HEK293 (cell line): ENCODE data around the gene ZNF438.

Experiments used
- CTCF ChIA-PET: fragments of 350-600 bp; formaldehyde crosslinking; extraction: SDS; loops from one replicate; lab custom pipeline; 2021; ENCODE audit warnings: antibody characterized with exemption; lab: Yijun Ruan, JAX
- POLR2A ChIA-PET: fragments of 300-600 bp; formaldehyde crosslinking; extraction: SDS; loops from one replicate; lab custom pipeline; 2020; ENCODE audit warnings: antibody characterized with exemption, inconsistent platforms; lab: Yijun Ruan, JAX
- H3K27ac ChIP-seq: fragments of 200-500 bp; sonication (Bioruptor generic); 2 replicates; pipeline ENCODE4 v1.5.1; 2014; ENCODE audit warnings: low read depth, low read length, control low read depth, inconsistent platforms; ENCODE audit errors: extremely low read depth
- H3K36me3 ChIP-seq, 2 experiments: fragments of 200-500 bp in 1 of 2; sonication (Bioruptor generic) in 1 of 2; 1 replicate in 1 of 2; 2 replicates in 1 of 2; pipeline ENCODE4 v1.5.1; 2014 to 2017; ENCODE audit warnings: inconsistent platforms in 2 of 2, low read length in 2 of 2; ENCODE audit not compliant: control insufficient read depth in 2 of 2, insufficient read depth in 1 of 2
- H3K4me1 ChIP-seq: fragments of 200-500 bp; sonication (Bioruptor generic); 2 replicates; pipeline ENCODE4 v1.5.1; 2014; ENCODE audit warnings: mild to moderate bottlenecking, low read length, inconsistent platforms; ENCODE audit not compliant: control insufficient read depth, insufficient read depth
- H3K4me3 ChIP-seq: 2 replicates; pipeline ENCODE4 v1.5.1; 2011; ENCODE audit warnings: low read depth, mild to moderate bottlenecking, control low read depth, low read length, moderate library complexity
- H3K9me3 ChIP-seq: fragments of 200-500 bp; sonication (Bioruptor generic); 2 replicates; pipeline ENCODE4 v1.5.1; 2014; ENCODE audit warnings: low read depth, low read length, inconsistent platforms; ENCODE audit not compliant: control insufficient read depth, insufficient read depth
- CTCF ChIP-seq: fragments of 450-650 bp; formaldehyde crosslinking; IDR thresholded peaks from 2 replicates; pipeline ENCODE4 v1.5.1; 2016; ENCODE audit warnings: missing biosample characterization, missing genetic modification characterization
- GFI1B ChIP-seq: fragments of 450-650 bp; formaldehyde crosslinking; IDR thresholded peaks from 2 replicates; pipeline ENCODE4 v1.5.1; 2016; ENCODE audit warnings: missing biosample characterization, missing genetic modification characterization
- OSR2 ChIP-seq: fragments of 450-650 bp; formaldehyde crosslinking; IDR thresholded peaks from 2 replicates; pipeline ENCODE4 v1.5.1; 2016; ENCODE audit warnings: missing biosample characterization, missing genetic modification characterization
- ZBTB48 ChIP-seq: fragments of 450-650 bp; formaldehyde crosslinking; IDR thresholded peaks from 2 replicates; pipeline ENCODE4 v1.5.1; 2016; ENCODE audit warnings: missing biosample characterization, missing genetic modification characterization
- ZBTB6 ChIP-seq: fragments of 450-650 bp; formaldehyde crosslinking; IDR thresholded peaks from 2 replicates; pipeline ENCODE4 v1.5.1; 2017; ENCODE audit warnings: missing biosample characterization, missing genetic modification characterization
- ZNF121 ChIP-seq: fragments of 450-650 bp; formaldehyde crosslinking; IDR thresholded peaks from 2 replicates; pipeline ENCODE4 v1.5.1; 2016; ENCODE audit warnings: missing biosample characterization, missing genetic modification characterization
- ZNF138 ChIP-seq: fragments of 450-650 bp; formaldehyde crosslinking; IDR thresholded peaks from 2 replicates; pipeline ENCODE4 v1.5.1; 2016; ENCODE audit warnings: missing biosample characterization, missing genetic modification characterization, borderline replicate concordance
- ZNF146 ChIP-seq: fragments of 450-650 bp; formaldehyde crosslinking; IDR thresholded peaks from 2 replicates; pipeline ENCODE4 v1.5.1; 2016; ENCODE audit warnings: missing biosample characterization, missing genetic modification characterization
- ZNF157 ChIP-seq: fragments of 450-650 bp; formaldehyde crosslinking; IDR thresholded peaks from 2 replicates; pipeline ENCODE4 v1.5.1; 2016; ENCODE audit warnings: missing biosample characterization, missing genetic modification characterization
- ZNF18 ChIP-seq: fragments of 450-650 bp; formaldehyde crosslinking; IDR thresholded peaks from 2 replicates; pipeline ENCODE4 v1.5.1; 2016; ENCODE audit warnings: missing biosample characterization, missing genetic modification characterization
- ZNF26 ChIP-seq: fragments of 450-650 bp; formaldehyde crosslinking; IDR thresholded peaks from 2 replicates; pipeline ENCODE4 v1.5.1; 2016; ENCODE audit warnings: missing biosample characterization, missing genetic modification characterization
- ZNF266 ChIP-seq: fragments of 450-650 bp; formaldehyde crosslinking; IDR thresholded peaks from 2 replicates; pipeline ENCODE4 v1.5.1; 2016; ENCODE audit warnings: missing biosample characterization, missing genetic modification characterization, low read depth
- ZNF341 ChIP-seq: fragments of 450-650 bp; formaldehyde crosslinking; IDR thresholded peaks from 2 replicates; pipeline ENCODE4; 2016; ENCODE audit warnings: low read depth, missing biosample characterization, missing genetic modification characterization
- ZNF37A ChIP-seq: fragments of 450-650 bp; IDR thresholded peaks from 2 replicates; pipeline ENCODE4 v1.5.1; 2018; ENCODE audit warnings: missing biosample characterization, missing genetic modification characterization
- ZNF398 ChIP-seq: fragments of 450-650 bp; formaldehyde crosslinking; IDR thresholded peaks from 2 replicates; pipeline ENCODE4 v1.5.1; 2017; ENCODE audit warnings: missing biosample characterization, missing genetic modification characterization
- ZNF488 ChIP-seq: fragments of 450-650 bp; formaldehyde crosslinking; IDR thresholded peaks from 2 replicates; pipeline ENCODE4 v1.5.1; 2016; ENCODE audit warnings: missing biosample characterization, missing genetic modification characterization
- ZNF555 ChIP-seq: fragments of 450-650 bp; formaldehyde crosslinking; conservative IDR thresholded peaks from 2 replicates; pipeline ENCODE4 v1.5.1; 2017; ENCODE audit warnings: missing biosample characterization, mild to moderate bottlenecking, missing genetic modification characterization, inconsistent platforms
- ZNF561 ChIP-seq: fragments of 450-650 bp; IDR thresholded peaks from 2 replicates; pipeline ENCODE4 v1.5.1; 2018; ENCODE audit warnings: missing biosample characterization, missing genetic modification characterization, borderline replicate concordance
- ZNF639 ChIP-seq: fragments of 450-650 bp; formaldehyde crosslinking; IDR thresholded peaks from 2 replicates; pipeline ENCODE4 v1.5.1; 2016; ENCODE audit warnings: missing biosample characterization, missing genetic modification characterization
- ZNF830 ChIP-seq: fragments of 450-650 bp; IDR thresholded peaks from 2 replicates; pipeline ENCODE4 v1.5.0; 2018; ENCODE audit warnings: missing biosample characterization, missing genetic modification characterization, low read depth, mild to moderate bottlenecking, moderate library complexity
- ZSCAN16 ChIP-seq: fragments of 450-650 bp; formaldehyde crosslinking; IDR thresholded peaks from 2 replicates; pipeline ENCODE4 v1.5.1; 2016; ENCODE audit warnings: missing biosample characterization, missing genetic modification characterization

The ZNF438 gene

GRCh38 chr10:31030260-31030659, 1.4 kb downstream of the ZNF438 start (continued):
- TF ChIP-seq ZNF639 (no peak), ZNF26 (tag by site-specific recombination) (no peak)

- no peaks in the 10 kb centered on the region for H3K36me3 ChIP-seq
- peaks cover 10% of the 10 kb centered on the region; the same call in 1 of the 2 replicates for H3K4me1 ChIP-seq
- TF ChIP-seq ZBTB6 (tag by site-specific recombination) (no peak), ZNF157 (no peak), ZNF37A (tag by site-specific recombination) (no peak), ZNF121 (no peak), ZSCAN16 (tag by site-specific recombination) (no peak), GFI1B (tag by site-specific recombination) (no peak), ZNF138 (tag by site-specific recombination) (no peak), ZBTB48 (tag by site-specific recombination) (no peak), ZNF830 (no peak), ZNF398 (tag by site-specific recombination) (no peak), ZNF266 (tag by site-specific recombination) (no peak), ZNF26 (tag by site-specific recombination) (no peak), ZNF146 (tag by site-specific recombination) (no peak), ZNF561 (tag by site-specific recombination) (no peak), ZNF341 (no peak), ZNF555 (tag by site-specific recombination) (no peak), ZNF488 (tag by site-specific recombination) (no peak), OSR2 (tag by site-specific recombination) (no peak), CTCF (tag by site-specific recombination) (no peak), ZNF18 (tag by site-specific recombination) (no peak)
- ChIA-PET POLR2A (no interaction called here), CTCF (interaction anchor here (0.7 kb wide), 1 partner anchor 721 kb away, joined by 3 read pairs; no protein-coding TSS in a partner anchor)
- H3K27ac ChIP-seq: no peak overlapping the region
- no peak overlapping the region for H3K4me3 ChIP-seq
- no peaks in the 10 kb centered on the region for H3K9me3 ChIP-seq
Measured at GRCh38 chr10:31028081-31028480, 3.6 kb downstream of the ZNF438 start.
